SK-N-MC (cell line): ENCODE results near the gene CCDC78.
A peak's percentile ranks its signal among the peaks of the same experiment; 100 is the strongest.

Experiments
- DNase-seq: peaks from one replicate; pipeline ENCODE4 v3.0.0-alpha.2; 2011; ENCODE audit warnings: low read depth, low spot score
- H3K27ac ChIP-seq: fragments of 200-600 bp; sonication (generic); 2 replicates; pipeline ENCODE4 v1.5.1; 2016; ENCODE audit warnings: mixed run types
- H3K36me3 ChIP-seq: fragments of 200-600 bp; sonication (generic); 2 replicates; pipeline ENCODE4 v1.6.1; 2017; ENCODE audit warnings: antibody characterized with exemption, low read length, mixed read lengths; ENCODE audit not compliant: insufficient read depth
- H3K4me3 ChIP-seq: fragments of 200-600 bp; sonication (generic); 2 replicates; pipeline ENCODE4 v1.5.1; 2016
- H3K9ac ChIP-seq: fragments of 200-600 bp; sonication (generic); 2 replicates; pipeline ENCODE4 v1.8.0; 2017; ENCODE audit warnings: mixed run types, mixed read lengths; ENCODE audit not compliant: insufficient read length
- H3K9me3 ChIP-seq: fragments of 200-600 bp; sonication (generic); 2 replicates; pipeline ENCODE4 v1.6.1; 2017; ENCODE audit warnings: low read depth, mild to moderate bottlenecking, antibody characterized with exemption, low read length, moderate library complexity, mixed read lengths
- EZH2 ChIP-seq: fragments of 200-600 bp; sonication (generic); IDR thresholded peaks from one replicate; pipeline ENCODE4 v1.6.1; 2017; ENCODE audit warnings: antibody characterized with exemption
- FOXP2 ChIP-seq: optimal IDR thresholded peaks from 2 replicates; pipeline ENCODE3; 2011; ENCODE audit warnings: mild to moderate bottlenecking, moderate library complexity; ENCODE audit not compliant: insufficient read depth; ENCODE audit errors: extremely low read length, control extremely low read depth
- POLR2AphosphoS5 ChIP-seq: IDR thresholded peaks from 2 replicates; pipeline ENCODE4 v1.6.1; 2012; ENCODE audit warnings: mild to moderate bottlenecking, low read depth, low read length, borderline replicate concordance

Gene CCDC78

DNA sequence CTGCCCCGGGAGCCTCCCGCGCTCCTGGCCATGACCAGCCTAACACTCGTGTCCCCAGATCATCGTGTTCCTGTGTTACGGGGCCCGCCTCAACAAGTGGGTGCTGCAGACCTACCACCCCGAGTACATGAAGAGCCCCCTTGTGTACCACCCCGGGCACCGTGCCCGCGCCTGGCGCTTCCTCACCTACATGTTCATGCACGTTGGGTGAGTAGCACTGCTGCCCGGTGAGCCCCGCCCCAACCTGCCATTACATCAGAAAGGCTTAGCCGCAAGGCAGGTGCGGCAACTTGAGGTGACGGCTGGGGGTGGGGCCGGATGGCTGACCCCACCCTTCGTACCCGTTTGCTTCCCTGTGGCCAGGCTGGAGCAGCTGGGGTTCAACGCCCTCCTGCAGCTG is 49.3 kb downstream of the CCDC78 start:
- peaks cover 29% of the 10 kb centered on the region for H3K36me3 ChIP-seq
- no peak overlapping the region for H3K4me3 ChIP-seq
- H3K27ac ChIP-seq = no peak overlapping the region
- no peaks in the 10 kb centered on the region for H3K9me3 ChIP-seq
- DNase-seq = no peak
- no peak overlapping the region for H3K9ac ChIP-seq
- TF ChIP-seq POLR2AphosphoS5 = no peak
- no peak for TF ChIP-seq EZH2
- no peak for TF ChIP-seq FOXP2

DNA sequence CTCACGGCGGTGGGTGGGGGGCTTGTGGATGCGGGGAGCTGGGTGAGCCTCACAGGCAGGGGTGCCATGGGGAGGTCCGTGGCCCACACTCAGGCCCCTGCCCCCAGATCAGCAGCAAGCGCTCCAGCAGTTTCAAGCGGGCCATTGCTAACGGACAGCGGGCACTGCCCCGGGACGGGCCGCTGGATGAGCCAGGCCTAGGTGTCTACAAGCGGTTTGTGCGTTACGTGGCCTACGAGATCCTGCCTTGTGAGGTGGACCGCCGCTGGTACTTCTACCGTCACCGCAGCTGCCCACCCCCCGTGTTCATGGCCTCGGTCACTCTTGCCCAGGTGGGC is 49.7 kb downstream of the CCDC78 start:
- no peak for DNase-seq
- H3K36me3 ChIP-seq = peaks cover 27% of the 10 kb centered on the region; the same call in 1 of the 2 replicates
- H3K9me3 ChIP-seq = no peaks in the 10 kb centered on the region
- no peak overlapping the region for H3K4me3 ChIP-seq
- H3K27ac ChIP-seq = no peak overlapping the region
- H3K9ac ChIP-seq = no peak overlapping the region
- TF ChIP-seq EZH2 = no peak
- TF ChIP-seq POLR2AphosphoS5 = no peak
- no peak for TF ChIP-seq FOXP2

DNA sequence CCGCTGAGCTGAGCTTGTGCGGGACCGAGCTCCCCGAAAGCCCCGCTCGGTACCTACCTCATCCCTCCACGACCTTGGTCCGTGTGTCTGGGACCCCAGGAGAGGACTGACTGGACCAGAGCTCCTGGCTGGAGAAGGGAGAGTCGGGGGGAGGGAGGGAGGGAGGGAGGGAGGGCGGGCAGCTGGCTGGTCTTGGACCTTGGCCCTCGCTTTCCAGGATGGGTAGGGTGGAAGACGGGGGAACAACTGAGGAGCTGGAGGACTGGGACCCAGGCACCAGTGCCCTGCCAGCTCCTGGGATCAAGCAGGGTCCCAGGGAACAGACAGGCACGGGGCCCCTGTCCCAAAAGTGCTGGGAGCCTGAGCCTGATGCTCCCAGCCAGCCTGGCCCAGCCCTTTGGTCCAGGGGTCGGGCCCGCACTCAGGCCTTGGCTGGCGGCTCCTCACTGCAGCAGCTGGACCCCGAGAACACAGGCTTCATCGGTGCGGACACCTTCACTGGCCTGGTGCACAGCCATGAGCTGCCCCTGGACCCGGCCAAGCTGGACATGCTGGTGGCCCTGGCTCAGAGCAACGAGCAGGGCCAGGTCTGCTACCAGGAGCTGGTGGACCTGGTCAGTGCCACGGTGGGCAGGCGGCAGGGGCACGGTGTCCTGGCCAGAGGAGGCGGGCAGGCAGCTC is 50.2 kb downstream of the CCDC78 start:
- Histone ChIP-seq H3K27ac (no peak overlapping the region), H3K36me3 (peaks cover 29% of the 10 kb centered on the region; the same call in 1 of the 2 replicates), H3K4me3 (no peak overlapping the region), H3K9me3 (no peaks in the 10 kb centered on the region), H3K9ac (no peak overlapping the region)
- TF ChIP-seq POLR2AphosphoS5 (no peak), FOXP2 (no peak), EZH2 (no peak)
- no peak for DNase-seq

DNA sequence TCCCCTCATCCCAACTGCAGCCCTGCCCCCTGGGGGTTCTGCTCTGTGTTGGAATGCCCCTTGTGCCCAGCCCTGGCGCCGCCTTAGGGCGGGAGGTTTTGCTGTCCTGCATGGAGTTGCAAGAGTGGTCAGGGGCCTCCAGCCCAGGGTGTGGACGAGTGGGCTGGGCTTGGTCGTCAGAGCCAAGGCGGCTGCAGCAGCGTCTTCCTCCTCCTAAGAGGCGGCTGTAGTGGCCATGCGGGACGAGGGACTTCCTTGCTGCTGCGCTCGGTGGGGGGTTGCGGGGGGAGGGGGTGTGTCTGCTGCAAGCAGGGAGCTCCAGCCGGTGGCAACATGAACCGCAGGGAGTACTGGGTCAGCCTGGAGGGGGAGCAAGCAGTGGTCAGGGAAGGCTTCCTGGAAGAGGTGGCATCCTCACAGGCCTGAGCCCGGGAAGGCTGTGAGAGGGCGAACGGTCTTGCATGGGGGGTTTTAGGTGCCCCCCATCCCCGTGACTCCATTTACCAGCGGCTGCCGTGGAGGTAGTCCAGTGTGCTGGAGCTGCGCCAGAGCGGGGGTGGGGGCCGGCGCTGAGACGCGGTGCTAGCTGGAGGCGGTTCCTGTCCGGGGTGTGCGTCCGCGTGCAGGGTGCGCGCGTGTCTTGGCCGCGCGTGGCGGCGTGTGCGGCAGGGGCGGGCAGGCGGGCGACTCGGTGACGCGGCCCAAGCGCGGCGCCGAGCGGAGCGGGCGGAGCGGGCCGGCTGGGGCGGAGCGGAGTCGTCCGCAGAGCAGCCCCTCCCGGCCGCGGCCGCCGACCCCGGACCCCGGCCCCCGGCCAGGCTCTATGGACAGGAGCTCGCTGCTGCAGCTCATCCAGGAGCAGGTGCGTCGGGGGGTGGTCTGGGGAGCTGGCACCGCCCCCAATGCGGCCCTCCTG is 51.0 kb downstream of the CCDC78 start, which contains the start of gene RHBDL1:
TSS of gene RHBDL1 (plus strand) at position 704 of the 916 bp plus-strand sequence. CDS start at position 824, 120 bp downstream.
- peaks cover 37% of the 10 kb centered on the region; the same call in 1 of the 2 replicates for H3K36me3 ChIP-seq
- no peak within 1 kb of the TSS for H3K27ac ChIP-seq
- TF ChIP-seq POLR2AphosphoS5 (no peak), EZH2 (no peak), FOXP2 (no peak)
- no peaks in the 10 kb centered on the region for H3K9me3 ChIP-seq
- peak within 1 kb of the TSS; percentile 45; the same call in 1 of the 2 replicates for H3K4me3 ChIP-seq
- DNase-seq = no peak
- H3K9ac ChIP-seq = no peak within 1 kb of the TSS

DNA sequence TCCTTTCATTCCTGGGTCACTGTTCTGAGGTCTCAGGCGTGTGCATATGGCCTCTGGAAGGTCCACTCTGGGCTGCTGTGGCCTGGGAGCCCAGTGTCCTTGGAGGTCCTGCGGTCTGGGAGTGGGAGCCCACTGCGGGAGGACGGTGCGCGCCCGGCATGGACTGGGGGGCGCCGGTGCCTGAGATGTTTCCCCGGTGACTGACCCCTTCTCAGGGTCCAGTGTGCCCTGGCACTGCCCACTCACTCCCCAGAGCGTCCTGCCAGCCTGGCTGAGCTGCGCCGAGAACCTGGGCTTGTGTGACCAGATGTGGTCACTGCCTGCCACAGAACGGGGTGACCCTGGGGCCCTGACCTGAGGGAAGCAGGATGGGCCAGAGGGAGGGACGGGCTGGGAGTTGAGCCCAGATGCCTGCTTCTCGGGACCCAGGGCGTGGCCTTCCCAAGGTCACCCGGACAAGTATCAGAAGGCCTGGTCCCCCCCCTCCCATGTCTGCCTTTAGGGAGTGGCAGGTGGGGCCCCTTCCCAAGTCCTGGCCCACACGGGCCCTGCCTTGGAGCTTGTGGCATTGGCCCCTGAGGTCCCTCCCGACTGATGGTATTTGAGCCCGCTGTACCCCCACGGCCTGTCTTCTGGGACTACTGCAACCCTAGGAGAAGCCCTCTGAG is 51.9 kb downstream of the CCDC78 start:
- 0 out of 2 replicates have a peak overlapping the region, but pooled peaks have one; percentile 8 for H3K27ac ChIP-seq

GRCh38 chr16:673399-673991 is 52.7 kb downstream of the CCDC78 start:
- TF ChIP-seq POLR2AphosphoS5 (no peak), FOXP2 (no peak), EZH2 (no peak)
- Histone ChIP-seq H3K4me3 (no peak overlapping the region), H3K27ac (0 out of 2 replicates have a peak overlapping the region, but pooled peaks have one; percentile 8), H3K36me3 (peaks cover 49% of the 10 kb centered on the region; the same call in 1 of the 2 replicates), H3K9ac (no peak overlapping the region), H3K9me3 (no peaks in the 10 kb centered on the region)
- DNase-seq = no peak

More for the DNA sequence above, 51.9 kb downstream of the CCDC78 start:
- DNase-seq = no peak
- no peak for TF ChIP-seq EZH2
- TF ChIP-seq FOXP2 = no peak
- no peak; the same call in 1 of the 2 replicates for TF ChIP-seq POLR2AphosphoS5
- Histone ChIP-seq H3K36me3 (peaks cover 46% of the 10 kb centered on the region; the same call in 1 of the 2 replicates), H3K4me3 (no peak overlapping the region), H3K9me3 (no peaks in the 10 kb centered on the region), H3K9ac (no peak overlapping the region)

DNA sequence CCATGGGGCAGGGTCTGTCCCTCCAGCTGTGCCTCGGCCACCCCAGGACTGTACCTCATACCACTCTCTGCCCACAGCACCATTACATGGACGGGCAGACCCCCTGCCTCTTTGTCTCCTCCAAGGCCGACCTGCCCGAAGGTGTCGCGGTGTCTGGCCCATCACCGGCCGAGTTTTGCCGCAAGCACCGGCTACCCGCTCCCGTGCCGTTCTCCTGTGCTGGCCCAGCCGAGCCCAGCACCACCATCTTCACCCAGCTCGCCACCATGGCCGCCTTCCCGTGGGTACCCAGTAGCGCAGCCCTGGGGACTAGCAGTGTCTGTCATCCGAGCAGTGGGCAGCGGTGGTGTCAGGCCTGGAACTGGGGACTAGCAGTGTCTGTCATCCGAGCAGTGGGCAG is 53.4 kb downstream of the CCDC78 start:
- H3K9ac ChIP-seq = no peak overlapping the region
- TF ChIP-seq FOXP2 (no peak), EZH2 (no peak), POLR2AphosphoS5 (no peak)
- H3K9me3 ChIP-seq = no peaks in the 10 kb centered on the region
- H3K36me3 ChIP-seq = peaks cover 49% of the 10 kb centered on the region; the same call in 1 of the 2 replicates
- no peak for DNase-seq
- H3K27ac ChIP-seq = no peak overlapping the region
- no peak overlapping the region for H3K4me3 ChIP-seq
